A549 (cell line): ENCODE results near the gene BHMT. TPM values are rescaled to one million over a fixed set of nuclear protein-coding genes. Genes with fewer than 3 reads are reported as not detected.

Experiments
- ATAC-seq, 2 experiments: fragments of 200-7000 bp in 1 of 2; fragments of >200 bp in 1 of 2; cut with Nextera tagmentation in 1 of 2; cut with Tn5 transposase in 1 of 2; 3 replicates each; pipeline versions ENCODE4 v1.8.0 to v1.9.1; 2018 to 2020; ENCODE audit warnings: mild to moderate bottlenecking in 1 of 2, moderate library complexity in 1 of 2
- CTCF ChIA-PET: fragments of 300-600 bp; sonication (Branson Sonifier 250); formaldehyde crosslinking; extraction: SDS; loops from one replicate; lab custom pipeline; 2021; ENCODE audit warnings: antibody characterized with exemption, inconsistent platforms; lab: Yijun Ruan, JAX
- POLR2A ChIA-PET: fragments of 350-600 bp; formaldehyde crosslinking; extraction: SDS; loops from one replicate; lab custom pipeline; 2021; ENCODE audit warnings: antibody characterized with exemption, inconsistent platforms; lab: Yijun Ruan, JAX
- DNase-seq, 2 experiments: peaks; one replicate each; pipeline versions ENCODE4 v3.0.0 to v3.0.0-alpha.2; 2011 to 2016; ENCODE audit warnings: low read depth in 1 of 2, low spot score in 1 of 2
- FAIRE-seq: peaks from 2 replicates; lab custom pipeline; 2011; peaks lifted over from hg19 to GRCh38; lab: Jason Lieb, UNC
- H3K27ac ChIP-seq, 2 experiments: fragments of >200 bp; sonication (Bioruptor Twin); formaldehyde crosslinking; 3 replicates each; pipeline ENCODE4 v1.5.1; 2016 to 2017
- H3K4me1 ChIP-seq: fragments of >200 bp; sonication (Bioruptor Twin); formaldehyde crosslinking; 3 replicates; pipeline ENCODE4 v1.6.1; 2016
- H3K4me2 ChIP-seq: fragments of >200 bp; sonication (Bioruptor Twin); formaldehyde crosslinking; 3 replicates; pipeline ENCODE4 v1.6.1; 2016
- H3K4me3 ChIP-seq: fragments of >200 bp; sonication (Bioruptor Twin); formaldehyde crosslinking; 3 replicates; pipeline ENCODE4 v1.5.1; 2016
- H3K9me3 ChIP-seq: fragments of >200 bp; sonication (Bioruptor Twin); formaldehyde crosslinking; 3 replicates; pipeline ENCODE4 v1.6.1; 2016
- BHLHE40 ChIP-seq: IDR thresholded peaks from 2 replicates; pipeline ENCODE4 v1.6.1; 2012; ENCODE audit warnings: low read depth, low read length, inconsistent platforms
- CHD2 ChIP-seq: fragments of 150-350 bp; IDR thresholded peaks from 2 replicates; pipeline ENCODE4 v1.6.1; 2014; ENCODE audit warnings: low read length; ENCODE audit not compliant: partially characterized antibody
- E2F6 ChIP-seq: IDR thresholded peaks from 2 replicates; pipeline ENCODE4 v1.6.1; 2012; ENCODE audit warnings: low read depth, borderline replicate concordance
- EHMT2 ChIP-seq: fragments of 200-600 bp; sonication (generic); IDR thresholded peaks from 2 replicates; pipeline ENCODE4 v1.6.1; 2016; ENCODE audit warnings: antibody characterized with exemption, low read depth, mild to moderate bottlenecking, moderate library complexity
- ELK1 ChIP-seq: fragments of 150-350 bp; IDR thresholded peaks from 2 replicates; pipeline ENCODE4 v1.6.1; 2014; ENCODE audit warnings: low read depth, mild to moderate bottlenecking, low read length
- ESRRA ChIP-seq: fragments of 150-350 bp; IDR thresholded peaks from 2 replicates; pipeline ENCODE4 v1.6.1; 2014; ENCODE audit warnings: mild to moderate bottlenecking, low read length, borderline replicate concordance
- FOSL2 ChIP-seq, 2 experiments: fragments of 450-650 bp in 1 of 2; fragments of >200 bp in 1 of 2; sonication (Bioruptor Twin) in 1 of 2; formaldehyde crosslinking; IDR thresholded peaks; 2 replicates each; pipeline versions ENCODE4 v1.5.0 to v1.6.1; 2016 to 2020; ENCODE audit warnings: mild to moderate bottlenecking in 1 of 2, moderate library complexity in 1 of 2
- FOXS1 ChIP-seq: fragments of 250-450 bp; sonication (Bioruptor Pico); IDR thresholded peaks from 2 replicates; pipeline ENCODE4 v1.5.0; 2020; ENCODE audit warnings: mild to moderate bottlenecking, moderate library complexity
- HDAC2 ChIP-seq: fragments of 200-600 bp; sonication (generic); IDR thresholded peaks from 2 replicates; pipeline ENCODE4 v1.6.1; 2016
- HES2 ChIP-seq: fragments of >200 bp; sonication (Bioruptor Twin); formaldehyde crosslinking; IDR thresholded peaks from 2 replicates; pipeline ENCODE4 v1.6.1; 2016
- HMGXB4 ChIP-seq: fragments of 250-450 bp; sonication (Bioruptor Pico); IDR thresholded peaks from 2 replicates; pipeline ENCODE4 v1.5.0; 2021; ENCODE audit warnings: mild to moderate bottlenecking, moderate library complexity, borderline replicate concordance
- HOXA7 ChIP-seq: fragments of 250-450 bp; sonication (Bioruptor Pico); IDR thresholded peaks from 2 replicates; pipeline ENCODE4 v1.5.0; 2020; ENCODE audit warnings: mild to moderate bottlenecking, moderate library complexity
- HOXB5 ChIP-seq: fragments of 250-450 bp; sonication (Bioruptor Pico); IDR thresholded peaks from 2 replicates; pipeline ENCODE4 v1.5.0; 2020; ENCODE audit warnings: mild to moderate bottlenecking, moderate library complexity
- JUNB ChIP-seq: fragments of >200 bp; sonication (Bioruptor Twin); formaldehyde crosslinking; IDR thresholded peaks from 2 replicates; pipeline ENCODE4 v1.6.1; 2016
- KDM1A ChIP-seq: fragments of 200-600 bp; sonication (generic); IDR thresholded peaks from 2 replicates; pipeline ENCODE4 v1.6.1; 2016; ENCODE audit warnings: low read depth, mild to moderate bottlenecking
- KDM5A ChIP-seq: fragments of 200-600 bp; sonication (generic); IDR thresholded peaks from 2 replicates; pipeline ENCODE4 v1.6.1; 2016; ENCODE audit warnings: antibody characterized with exemption, mild to moderate bottlenecking
- MAFK ChIP-seq: fragments of 450-650 bp; IDR thresholded peaks from 2 replicates; pipeline ENCODE4 v1.6.1; 2014; ENCODE audit not compliant: partially characterized antibody
- MAZ ChIP-seq: fragments of 150-350 bp; IDR thresholded peaks from 2 replicates; pipeline ENCODE4 v1.6.1; 2014; ENCODE audit warnings: antibody characterized with exemption, low read depth, low read length, borderline replicate concordance
- MYC ChIP-seq: IDR thresholded peaks from 2 replicates; pipeline ENCODE4 v1.6.1; 2012; ENCODE audit warnings: mild to moderate bottlenecking, inconsistent platforms, low read length, improper control_type of control experiment, borderline replicate concordance
- NFE2L2 ChIP-seq: fragments of 150-350 bp; conservative IDR thresholded peaks from 2 replicates; pipeline ENCODE4 v1.6.1; 2014; ENCODE audit warnings: low read length
- PHF8 ChIP-seq: fragments of 200-600 bp; sonication (generic); IDR thresholded peaks from 2 replicates; pipeline ENCODE4 v1.6.1; 2016; ENCODE audit warnings: low read depth, mild to moderate bottlenecking, antibody characterized with exemption, moderate library complexity, borderline replicate concordance
- POLR2A ChIP-seq: IDR thresholded peaks from 2 replicates; pipeline ENCODE4 v1.6.1; 2012; ENCODE audit warnings: mild to moderate bottlenecking, low read length
- RCOR1 ChIP-seq: fragments of 150-350 bp; IDR thresholded peaks from 2 replicates; pipeline ENCODE4 v1.6.1; 2014; ENCODE audit warnings: antibody characterized with exemption, low read length, low read depth
- SREBF2 ChIP-seq: fragments of 450-650 bp; IDR thresholded peaks from 2 replicates; pipeline ENCODE4 v1.6.1; 2014; ENCODE audit warnings: mild to moderate bottlenecking, moderate library complexity
- TFCP2L1 ChIP-seq: fragments of 250-450 bp; sonication (Bioruptor Pico); IDR thresholded peaks from 2 replicates; pipeline ENCODE4 v1.5.0; 2021; ENCODE audit warnings: mild to moderate bottlenecking
- ZC3H11A ChIP-seq: fragments of 450-650 bp; IDR thresholded peaks from 2 replicates; pipeline ENCODE4 v1.6.1; 2014; ENCODE audit warnings: antibody characterized with exemption, mild to moderate bottlenecking
- WGBS: methylation state at CpG from one replicate; pipeline ENCODE4 v1.1.6; 2017; ENCODE audit errors: missing lambda C conversion rate; 5-methylcytosine and 5-hydroxymethylcytosine counted together
- polyA plus RNA-seq, 4 experiments: library from polyadenylated mRNA; depleted of rRNA in 3 of 4; stranded (reverse); fragments of >200 nt; fragmentation: RNase III in 1 of 4; extraction: RNeasy Plus Mini Kit Qiagen cat#74134 plus additional on column Dnase treatment in 1 of 4; gene quantifications; 2 replicates in 3 of 4; 3 replicates in 1 of 4; pipeline ENCODE4 v1.2.3, GENCODE V29; 2011 to 2017
- TF ChIP-seq, protein P1 (sequence below): IDR thresholded peaks from 2 replicates; pipeline ENCODE4 v1.6.1; 2012

Gene BHMT
- polyA plus RNA-seq, 2 of the 4 experiments (the other 2 are of a cell fraction) = not detected

DNA sequence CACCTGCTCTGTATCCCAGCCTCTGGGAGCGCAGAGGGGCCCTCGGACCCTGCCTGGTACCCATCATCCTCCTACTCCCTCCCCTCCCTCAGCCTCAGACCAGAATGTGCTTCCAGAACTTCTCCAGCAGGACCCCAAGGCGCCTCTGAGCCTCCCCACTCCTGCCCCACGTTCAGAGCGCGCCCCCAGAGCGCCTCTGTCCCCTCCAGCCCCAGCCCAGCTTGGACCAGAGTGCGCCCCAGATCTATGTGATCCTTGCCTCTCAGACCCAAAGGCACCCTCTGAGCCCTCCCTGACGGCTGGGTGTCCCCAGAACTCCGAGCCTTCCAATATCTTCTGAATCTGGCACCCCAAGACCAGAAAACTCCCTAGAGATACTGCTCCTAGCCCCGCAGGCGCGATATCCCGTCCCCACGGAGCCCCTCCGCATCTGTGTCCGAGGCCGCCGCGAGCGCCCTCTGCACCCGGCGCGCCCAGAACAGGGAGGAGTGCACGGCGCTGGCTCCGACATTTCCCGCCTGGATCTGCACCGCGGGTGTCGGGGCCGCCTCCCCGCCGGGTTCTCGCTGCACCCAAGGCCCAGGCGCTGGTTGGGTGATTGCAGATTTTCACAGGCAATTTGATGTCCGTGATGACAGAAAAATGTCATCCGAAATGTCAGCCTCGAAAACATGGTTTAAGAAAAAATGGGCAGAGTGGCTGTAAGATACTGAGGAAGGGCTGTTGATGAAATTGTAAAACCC lies 522 bp downstream of the BHMT start (continued):
- TF ChIP-seq SREBF2 (no peak), KDM1A (no peak), BHLHE40 (no peak)
- TF ChIP-seq, all 56 proteins: peak for 0

GRCh38 chr5:79112703-79113058 lies 1.1 kb downstream of the BHMT start:
- WGBS = 75% methylated on average over 5 of the region's 5 CpGs

DNA sequence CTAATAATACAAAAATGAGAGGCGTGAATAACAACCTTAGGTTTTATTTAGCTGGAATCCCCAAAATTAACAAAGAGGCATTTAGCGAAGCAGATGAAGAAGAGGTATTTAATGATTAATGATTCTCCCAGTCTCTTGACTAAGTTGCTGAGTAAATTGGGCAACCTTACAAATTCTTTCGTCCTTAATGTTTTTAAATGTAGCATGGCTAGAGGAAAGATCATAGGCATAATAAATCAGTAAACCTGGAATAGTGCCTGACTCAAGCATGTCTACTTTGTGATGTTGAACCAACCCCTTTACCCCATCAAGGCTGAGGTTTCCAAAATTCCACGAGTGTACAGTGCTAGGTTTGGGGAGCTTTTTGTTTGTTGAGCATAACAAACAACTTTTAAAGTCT lies 7.9 kb downstream of the BHMT start:
- H3K4me3 ChIP-seq = no peak overlapping the region
- H3K4me2 ChIP-seq = peak overlapping the region; percentile 28; the same call in 2 of the 3 replicates
- H3K9me3 ChIP-seq = no peaks in the 10 kb centered on the region
- DNase-seq (no peak), FAIRE-seq (no peak), ATAC-seq (no peak)
- peaks cover 17% of the 10 kb centered on the region; the same call in 2 of the 3 replicates for H3K4me1 ChIP-seq
- ChIA-PET POLR2A (no interaction called here), CTCF (interaction anchor here (0.6 to 1.7 kb wide), 4 partner anchors 9 to 95 kb away, joined by 3 to 8 read pairs (median 4); no protein-coding TSS in a partner anchor)
- WGBS = 32% methylated on average over 4 of the region's 4 CpGs
- H3K27ac ChIP-seq = no peak overlapping the region
- TF ChIP-seq HMGXB4 (no peak), HOXB5 (CRISPR knock-in tag) (no peak), POLR2A (no peak), KDM5A (no peak), CHD2 (no peak), ESRRA (no peak), HES2 (no peak), NFE2L2 (no peak), PHF8 (no peak), MAZ (no peak), E2F6 (no peak)
- TF ChIP-seq, protein P1, sequence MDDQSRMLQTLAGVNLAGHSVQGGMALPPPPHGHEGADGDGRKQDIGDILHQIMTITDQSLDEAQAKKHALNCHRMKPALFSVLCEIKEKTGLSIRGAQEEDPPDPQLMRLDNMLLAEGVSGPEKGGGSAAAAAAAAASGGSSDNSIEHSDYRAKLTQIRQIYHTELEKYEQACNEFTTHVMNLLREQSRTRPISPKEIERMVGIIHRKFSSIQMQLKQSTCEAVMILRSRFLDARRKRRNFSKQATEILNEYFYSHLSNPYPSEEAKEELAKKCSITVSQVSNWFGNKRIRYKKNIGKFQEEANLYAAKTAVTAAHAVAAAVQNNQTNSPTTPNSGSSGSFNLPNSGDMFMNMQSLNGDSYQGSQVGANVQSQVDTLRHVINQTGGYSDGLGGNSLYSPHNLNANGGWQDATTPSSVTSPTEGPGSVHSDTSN = no peak

More at GRCh38 chr5:79112703-79113058, 1.1 kb downstream of the BHMT start:
- no peak for TF ChIP-seq EHMT2
- no peak for TF ChIP-seq ELK1
- TF ChIP-seq MYC = no peak
- no peak for TF ChIP-seq MAFK
- TF ChIP-seq JUNB = no peak
- no peak for TF ChIP-seq HDAC2
- TF ChIP-seq FOXS1 = no peak
- TF ChIP-seq RCOR1 = no peak
- TF ChIP-seq HOXA7 = no peak
- no peak for TF ChIP-seq TFCP2L1
- no peak for TF ChIP-seq HES2
- no peak for TF ChIP-seq ZC3H11A
- TF ChIP-seq, protein P1 = no peak
- no peak for TF ChIP-seq KDM5A
- TF ChIP-seq E2F6 = no peak
- TF ChIP-seq PHF8 = no peak
- no peak for TF ChIP-seq FOSL2 (IDR thresholded peaks at IDR 0.05)
- TF ChIP-seq FOSL2 (CRISPR knock-in tag; IDR thresholded peaks at IDR 0.05) = no peak
- Histone ChIP-seq H3K4me2 (peak overlapping the region; percentile 58), H3K27ac (no peak overlapping the region), H3K9me3 (no peaks in the 10 kb centered on the region), H3K4me1 (no peaks in the 10 kb centered on the region), H3K4me3 (no peak overlapping the region)
- DNase-seq (no peak), ATAC-seq (no peak), FAIRE-seq (no peak)
- POLR2A ChIA-PET = no interaction called here
- CTCF ChIA-PET = interaction anchor here (0.8 kb wide), 1 partner anchor 88 kb away, joined by 4 read pairs; no protein-coding TSS in a partner anchor
